ENCODE data around the gene PRKG1.

DNA sequence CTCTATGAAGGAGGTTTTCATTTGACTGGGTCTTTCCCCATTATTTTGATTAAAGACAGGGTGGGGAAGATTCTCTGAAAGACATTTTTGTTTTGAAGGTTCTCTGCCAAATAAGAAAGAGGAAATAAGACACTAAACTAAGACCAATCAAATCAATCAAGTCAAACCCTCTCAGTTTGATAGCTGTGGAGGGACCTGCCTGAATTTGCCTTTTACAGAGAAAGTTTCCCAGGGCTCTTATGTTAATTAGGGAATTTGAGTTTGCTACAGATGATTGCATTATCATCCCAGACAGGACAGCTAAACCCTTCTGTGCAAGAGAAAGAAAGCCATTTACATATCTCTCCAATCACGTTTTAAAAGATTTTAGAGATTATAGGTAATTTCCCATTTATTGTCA, 545.1 kb downstream of the PRKG1 start:
- TF ChIP-seq POLR2AphosphoS5 (IDR thresholded peaks at IDR 0.05; ENCODE audit: low read depth, low read length) (no peak), POLR2A (IDR thresholded peaks at IDR 0.05; ENCODE audit: low read depth, low read length) (no peak), TAF1 (IDR thresholded peaks at IDR 0.05; ENCODE audit: low read depth, low read length) (no peak)

All from GM12891 (cell line).